OCI-LY1 (cell line): ENCODE results near the gene EFNA2.

Experiments used
- EZH2 ChIP-seq: fragments of 200-600 bp; sonication (generic), shearing (Covaris generic); IDR thresholded peaks from 2 replicates; pipeline ENCODE4 v1.8.0; 2017; ENCODE audit warnings: borderline replicate concordance, mixed run types, mild to moderate bottlenecking, antibody characterized with exemption, low read length, moderate library complexity, mixed read lengths
- TF ChIP-seq, protein P1 (sequence below): fragments of 200-600 bp; sonication (generic), shearing (Covaris generic); IDR thresholded peaks from 2 replicates; pipeline ENCODE4 v1.5.1; 2017; ENCODE audit warnings: mild to moderate bottlenecking, antibody characterized with exemption, low read length, moderate library complexity, mixed read lengths

- TF ChIP-seq, protein P1, sequence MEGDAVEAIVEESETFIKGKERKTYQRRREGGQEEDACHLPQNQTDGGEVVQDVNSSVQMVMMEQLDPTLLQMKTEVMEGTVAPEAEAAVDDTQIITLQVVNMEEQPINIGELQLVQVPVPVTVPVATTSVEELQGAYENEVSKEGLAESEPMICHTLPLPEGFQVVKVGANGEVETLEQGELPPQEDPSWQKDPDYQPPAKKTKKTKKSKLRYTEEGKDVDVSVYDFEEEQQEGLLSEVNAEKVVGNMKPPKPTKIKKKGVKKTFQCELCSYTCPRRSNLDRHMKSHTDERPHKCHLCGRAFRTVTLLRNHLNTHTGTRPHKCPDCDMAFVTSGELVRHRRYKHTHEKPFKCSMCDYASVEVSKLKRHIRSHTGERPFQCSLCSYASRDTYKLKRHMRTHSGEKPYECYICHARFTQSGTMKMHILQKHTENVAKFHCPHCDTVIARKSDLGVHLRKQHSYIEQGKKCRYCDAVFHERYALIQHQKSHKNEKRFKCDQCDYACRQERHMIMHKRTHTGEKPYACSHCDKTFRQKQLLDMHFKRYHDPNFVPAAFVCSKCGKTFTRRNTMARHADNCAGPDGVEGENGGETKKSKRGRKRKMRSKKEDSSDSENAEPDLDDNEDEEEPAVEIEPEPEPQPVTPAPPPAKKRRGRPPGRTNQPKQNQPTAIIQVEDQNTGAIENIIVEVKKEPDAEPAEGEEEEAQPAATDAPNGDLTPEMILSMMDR: no peak
- no peak for TF ChIP-seq EZH2
Measured at GRCh38 chr19:1274852-1275259, 10.8 kb upstream of the EFNA2 start.
